GM18867 (cell line): ENCODE data around the gene PLPPR3.

Source experiments
- ATAC-seq: cut with Tn5 transposase; IDR thresholded peaks from one replicate; pipeline ENCODE4 v1.9.1; 2021; ENCODE audit warnings: mild to moderate bottlenecking, moderate library complexity; ENCODE audit not compliant: unreplicated experiment

The PLPPR3 gene

DNA sequence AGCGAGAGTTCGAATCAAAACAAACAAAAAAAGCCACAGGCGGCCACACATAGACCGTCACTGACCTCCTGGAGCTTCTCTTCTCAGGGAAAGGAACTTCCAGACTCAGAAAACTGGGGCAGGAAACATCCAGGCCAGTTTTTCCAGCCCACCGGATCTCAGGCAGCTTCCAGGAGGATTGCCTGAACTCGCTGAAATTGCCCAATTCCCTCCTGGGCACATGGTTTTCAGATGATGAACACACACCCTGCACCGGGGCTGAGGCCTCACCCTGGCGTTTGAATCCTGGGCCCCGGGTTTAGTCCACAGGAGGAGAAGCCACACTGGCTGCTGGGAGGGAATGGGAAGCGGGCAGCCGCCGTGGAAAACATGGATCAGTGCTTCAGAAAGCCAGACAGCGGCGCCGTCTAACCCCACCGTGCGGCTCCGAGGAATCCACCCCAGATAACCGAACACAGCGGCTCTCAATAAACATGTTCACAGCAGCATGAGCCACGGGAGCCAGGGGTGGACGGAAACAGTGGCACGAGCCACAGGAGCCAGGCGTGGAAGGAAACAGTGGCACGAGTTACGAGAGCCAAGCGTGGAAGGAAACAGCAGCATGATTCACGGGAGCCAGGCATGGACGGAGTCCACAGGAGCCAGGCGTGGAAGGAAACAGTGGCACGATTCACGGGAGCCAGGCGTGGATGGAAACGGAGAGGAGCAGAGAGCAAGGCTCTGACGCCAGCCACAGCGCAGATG lies 42.7 kb downstream of the PLPPR3 start:
- no peak for ATAC-seq

GRCh38 chr19:776549-776948 lies 45.2 kb downstream of the PLPPR3 start:
- no peak for ATAC-seq

DNA sequence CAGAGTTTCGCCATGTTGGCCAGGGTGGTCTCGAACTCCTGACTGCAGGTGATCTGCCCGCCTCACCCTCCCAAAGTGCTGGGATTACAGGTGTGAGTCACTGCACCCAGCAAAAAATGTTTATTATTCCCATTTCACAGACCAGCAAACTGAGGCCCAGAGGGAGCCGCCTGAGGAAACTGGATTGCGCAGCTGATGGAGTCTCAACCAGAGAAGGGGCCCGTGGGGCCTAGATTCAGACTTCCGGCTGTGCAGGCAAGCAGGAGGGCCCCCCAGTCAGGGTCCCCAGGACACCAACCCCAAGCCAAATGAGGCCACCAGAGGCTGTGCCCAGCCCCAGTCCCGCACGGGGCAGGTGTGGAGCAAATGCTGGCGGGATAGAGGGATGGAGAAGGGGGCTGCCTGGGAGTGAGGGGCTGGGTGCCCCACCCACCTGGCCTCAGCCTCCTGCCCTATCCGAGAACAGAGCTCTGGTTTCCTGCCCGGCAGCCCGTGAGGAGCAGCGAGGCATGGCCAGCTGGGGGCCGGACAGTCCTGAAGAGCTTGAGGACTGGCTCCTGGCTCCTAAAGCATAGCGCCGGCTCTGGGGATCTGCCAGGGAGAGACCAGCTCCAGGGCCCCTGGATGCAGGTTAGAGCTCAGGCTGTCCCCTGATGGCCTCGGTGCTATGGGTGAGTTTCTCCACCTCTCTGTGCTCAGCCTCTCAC lies 48.9 kb downstream of the PLPPR3 start:
- ATAC-seq = no peak

DNA sequence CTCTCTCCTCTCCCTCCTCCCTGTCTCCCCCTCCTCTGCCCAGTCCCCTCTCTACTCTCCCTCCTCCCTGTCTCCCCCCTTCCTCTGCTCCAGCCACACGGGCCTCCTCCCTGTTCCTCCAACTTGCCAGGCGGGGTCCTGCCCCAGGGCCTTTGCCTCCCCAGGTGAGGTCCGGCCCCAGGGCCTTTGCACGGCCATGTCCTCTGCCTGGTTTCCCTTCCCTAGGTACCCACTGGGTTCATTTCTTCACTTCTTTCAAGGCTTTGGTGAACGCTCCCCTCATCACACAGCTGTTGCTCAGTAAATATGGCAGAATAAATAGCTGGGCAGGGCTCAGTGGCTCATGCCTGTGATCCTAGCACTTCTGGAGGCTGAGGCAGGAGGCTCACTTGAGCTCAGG lies 49.7 kb downstream of the PLPPR3 start:
- no peak for ATAC-seq

DNA sequence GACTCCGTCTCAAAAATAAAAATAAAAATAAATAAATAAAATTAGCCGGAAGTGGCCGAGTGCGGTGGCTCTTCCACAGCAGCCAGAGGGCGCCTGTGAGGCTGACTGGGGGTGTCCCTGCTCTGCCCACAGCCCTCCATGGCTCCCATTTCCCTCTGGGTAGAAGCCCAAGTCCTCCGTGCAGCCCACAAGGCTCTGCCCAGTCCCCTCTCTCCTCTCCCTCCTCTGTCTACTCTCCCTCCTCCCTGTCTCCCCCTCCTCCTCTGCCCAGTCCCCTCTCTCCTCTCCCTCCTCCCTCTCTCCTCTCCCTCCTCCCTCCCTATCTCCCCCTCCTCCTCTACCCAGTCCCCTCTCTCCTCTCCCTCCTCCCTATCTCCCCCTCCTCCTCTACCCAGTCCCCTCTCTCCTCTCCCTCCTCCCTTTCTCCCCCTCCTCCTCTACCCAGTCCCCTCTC lies 50.4 kb downstream of the PLPPR3 start:
- no peak for ATAC-seq

- ATAC-seq = no peak
These were observed 52.1 kb downstream of the PLPPR3 start for GRCh38 chr19:769616-770015.

- ATAC-seq = no peak
These were observed 53.3 kb downstream of the PLPPR3 start for GRCh38 chr19:768424-768823.

DNA sequence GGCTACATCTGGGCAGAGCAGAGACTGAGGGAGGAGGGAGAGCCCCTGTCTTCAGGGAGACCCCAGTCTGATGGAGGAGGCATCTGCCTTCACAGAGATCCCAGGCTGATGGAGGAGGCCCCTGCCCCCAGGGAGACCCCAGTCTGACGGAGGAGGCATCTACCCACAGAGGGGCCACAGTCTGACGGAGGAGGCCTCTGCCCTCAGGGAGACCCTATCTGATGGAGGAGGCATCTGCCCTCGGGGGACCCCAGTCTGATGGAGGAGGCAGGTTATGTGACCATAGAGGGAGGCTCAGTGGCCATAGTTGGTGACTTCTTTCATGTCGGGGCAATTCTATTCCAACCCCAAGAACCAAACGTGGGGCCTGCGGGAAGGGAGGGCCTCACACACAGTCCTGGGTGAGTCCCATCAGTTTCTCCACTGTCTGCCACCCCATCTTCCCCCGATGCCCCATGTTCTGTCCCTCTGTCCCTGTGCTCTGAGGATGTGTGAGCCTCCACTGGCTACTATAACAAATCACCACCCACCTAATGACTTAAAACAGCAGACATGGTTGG lies 56.5 kb downstream of the PLPPR3 start:
- no peak for ATAC-seq

- ATAC-seq = no peak
These were observed 57.5 kb downstream of the PLPPR3 start for GRCh38 chr19:764301-764700.

- no peak for ATAC-seq
These were observed 57.9 kb downstream of the PLPPR3 start for GRCh38 chr19:763869-764268.

- no peak for ATAC-seq
These were observed 58.6 kb downstream of the PLPPR3 start for GRCh38 chr19:763181-763580.
